Ascending aorta (tissue), 2 donors: ENCODE measurements around the gene GSG1. TPM values are rescaled to one million over a fixed set of nuclear protein-coding genes. Genes with fewer than 3 reads are reported as not detected.

Experiments used
- DNase-seq, 2 donors: peaks; one replicate each; pipeline ENCODE4 v3.0.0-alpha.2; 2019; ENCODE audit warnings: low spot score in 2 of 2
- H3K27ac ChIP-seq, 2 donors: fragments of 200-600 bp; sonication (generic); one replicate each; pipeline ENCODE4 v1.5.1; 2016 to 2017; ENCODE audit warnings: mild to moderate bottlenecking in 1 of 2
- H3K27me3 ChIP-seq: fragments of 200-600 bp; sonication (generic); one replicate; pipeline ENCODE4 v1.5.1; 2017
- H3K36me3 ChIP-seq, 2 donors: fragments of 200-600 bp; sonication (generic); one replicate each; pipeline ENCODE4 v1.5.1; 2016
- H3K4me1 ChIP-seq, 2 donors: fragments of 200-600 bp; sonication (generic); one replicate each; pipeline ENCODE4 v1.5.1; 2016 to 2017; ENCODE audit warnings: mild to moderate bottlenecking in 1 of 2
- H3K4me3 ChIP-seq, 2 donors: fragments of 200-600 bp; sonication (generic); one replicate each; pipeline ENCODE4 v1.5.1; 2016 to 2017; ENCODE audit warnings: mild to moderate bottlenecking in 1 of 2
- H3K9me3 ChIP-seq, 2 donors: fragments of 200-600 bp; sonication (generic); one replicate each; pipeline ENCODE4 v1.5.1; 2016
- CTCF ChIP-seq, 3 experiments: fragments of 200-600 bp in 2 of 3; fragments of 450-650 bp in 1 of 3; sonication (generic) in 2 of 3; IDR thresholded peaks; one replicate each; pipeline ENCODE4 v1.5.1; 2016 to 2019; ENCODE audit warnings: antibody characterized with exemption in 3 of 3, mild to moderate bottlenecking in 1 of 3, moderate library complexity in 1 of 3
- intact Hi-C: fragments of 100-400 bp; cut with DNase I; formaldehyde crosslinking; loops from one replicate; pipeline ENCODE4 v1.15.1; 2023
- total RNA-seq: library from RNA; depleted of rRNA; stranded (reverse); fragments of >200 nt; gene quantifications from one replicate; pipeline ENCODE4 v1.1.0, GENCODE V29; 2016

GSG1 gene
- total RNA-seq, 1 donor from 2014 or later, result not detected

DNA sequence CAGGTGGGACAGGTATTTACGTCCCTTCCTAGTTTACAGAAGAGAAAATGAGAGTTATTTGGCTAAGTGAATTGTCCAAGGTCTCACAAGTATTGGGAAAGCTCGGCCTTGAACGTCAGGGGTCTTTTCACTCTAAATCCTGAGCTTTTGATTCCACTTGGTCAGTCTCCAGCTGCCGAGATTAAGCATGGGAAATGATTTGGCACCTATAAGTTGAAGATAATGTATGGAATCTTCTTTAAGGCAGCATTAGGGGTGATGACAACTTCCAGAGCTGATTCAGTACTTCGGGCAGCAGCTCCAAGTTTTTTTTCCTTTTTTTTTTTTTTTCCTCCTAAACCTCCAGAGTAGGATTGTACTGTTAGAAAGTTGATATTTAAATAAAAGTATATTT, 58.6 kb downstream of the GSG1 start:
- Histone ChIP-seq H3K4me3 (peak overlapping the region; percentile 90 to 97), H3K4me1 (peaks cover 0 to 6% of the 10 kb centered on the region in 2 donors), H3K27ac (peak overlapping the region in 1 of 2 donors; percentile 61), H3K9me3 (no peaks in the 10 kb centered on the region), H3K27me3 (no peaks in the 10 kb centered on the region), H3K36me3 (no peaks in the 10 kb centered on the region)
- intact Hi-C loops, result loop anchor here (1.0 to 5.0 kb wide), 4 partner anchors 20 to 152 kb away; partner anchors contain the start of genes EMP1 and HEBP1
- DNase-seq, result no peak
- no peak for TF ChIP-seq CTCF (IDR thresholded peaks at IDR 0.05)

DNA sequence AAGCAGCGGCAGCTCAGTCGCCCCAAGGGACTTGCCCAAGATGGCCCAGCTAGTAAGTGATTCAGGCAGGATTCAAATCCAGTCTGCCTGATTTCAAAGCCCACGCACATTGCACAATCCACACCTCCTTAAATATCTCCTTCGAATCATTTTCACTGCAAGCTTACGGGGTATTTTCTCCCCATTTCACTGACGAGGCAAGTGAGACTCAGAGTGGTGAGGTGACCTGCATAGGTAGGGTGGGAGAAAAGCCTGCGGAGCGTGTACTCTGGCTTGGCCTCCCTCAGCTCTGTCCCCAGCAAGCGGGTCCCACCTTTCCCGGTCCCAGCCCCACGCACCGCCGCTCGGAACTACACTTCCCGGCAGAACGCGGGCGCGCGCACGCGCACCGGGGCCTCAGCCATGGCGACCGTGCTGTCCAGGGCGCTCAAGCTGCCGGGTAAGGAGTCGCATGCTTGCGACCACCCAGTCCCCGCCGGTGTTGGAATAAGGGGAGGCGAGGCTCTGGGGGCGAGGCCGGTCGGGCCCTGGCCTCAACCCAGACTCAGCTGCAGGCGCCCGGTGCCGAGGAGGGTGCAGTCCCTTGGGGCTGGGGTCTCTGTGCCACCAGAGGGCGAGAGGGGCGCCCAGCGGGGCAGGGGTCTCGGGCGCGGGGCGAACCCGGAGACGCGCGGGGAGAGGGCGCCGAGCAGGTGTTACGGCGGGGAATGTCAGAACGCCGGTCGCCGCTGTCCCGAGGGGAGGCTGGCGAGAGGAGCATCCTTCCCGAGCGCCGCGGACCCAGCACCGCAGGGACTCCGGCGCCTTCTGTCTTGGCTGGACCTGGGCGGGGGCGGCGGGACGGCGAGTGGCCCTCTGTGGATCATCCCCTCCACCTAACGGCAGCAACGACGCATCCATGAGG, 59.2 kb downstream of the GSG1 start, which contains the start of gene FAM234B:
FAM234B (plus strand) TSS at position 380 of the 904 bp plus-strand sequence; CDS start at position 403, 23 bp downstream.
- peaks cover 0 to 6% of the 10 kb centered on the region in 2 donors for H3K4me1 ChIP-seq
- intact Hi-C loops, result loop anchor here (1.0 to 5.0 kb wide), 4 partner anchors 19 to 153 kb away; partner anchors contain the start of genes EMP1 and HEBP1
- no peaks in the 10 kb centered on the region for H3K9me3 ChIP-seq
- H3K36me3 ChIP-seq, result no peaks in the 10 kb centered on the region
- H3K27ac ChIP-seq, result peak within 1 kb of the TSS; percentile 61 to 63
- H3K4me3 ChIP-seq, result peak within 1 kb of the TSS; percentile 90 to 97
- peak; percentile 14 to 91 for DNase-seq
- TF ChIP-seq CTCF (IDR thresholded peaks at IDR 0.05), result peak in 2 of 3 experiments; percentile 10 to 35
- no peaks in the 10 kb centered on the region for H3K27me3 ChIP-seq

DNA sequence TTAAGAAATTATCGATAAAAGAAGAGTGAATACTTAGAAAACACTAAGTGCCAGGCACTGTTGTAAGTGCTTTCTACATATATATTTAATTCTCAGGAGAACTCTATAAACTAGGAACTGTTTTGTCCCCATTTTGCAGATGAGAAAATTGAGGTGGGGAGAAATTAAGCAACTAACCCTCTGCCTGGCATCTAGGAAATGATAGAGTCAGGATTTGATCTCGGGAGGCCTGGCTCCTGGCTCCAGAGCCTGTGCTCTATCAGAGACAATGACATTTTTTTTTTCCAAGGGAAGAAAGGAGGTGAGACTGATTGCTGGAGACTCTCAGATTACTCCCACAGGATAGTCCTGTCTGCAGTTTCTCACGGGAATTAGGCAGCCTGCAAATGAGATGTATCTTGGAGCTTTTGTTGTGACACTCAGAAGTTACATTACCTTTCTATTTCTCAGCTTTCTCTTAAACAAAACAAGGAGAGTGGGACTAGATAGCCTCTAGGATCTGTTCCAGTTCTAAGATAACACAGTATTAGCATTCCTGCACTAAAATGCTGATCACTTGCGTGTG, 60.7 kb downstream of the GSG1 start:
- peaks cover 0 to 8% of the 10 kb centered on the region in 2 donors for H3K4me1 ChIP-seq
- intact Hi-C loops, result loop anchor here (5.0 kb wide), 1 partner anchor 155 kb away; the partner anchor contains the start of gene EMP1
- no peak overlapping the region for H3K4me3 ChIP-seq
- no peaks in the 10 kb centered on the region for H3K27me3 ChIP-seq
- DNase-seq, result no peak
- H3K9me3 ChIP-seq, result no peaks in the 10 kb centered on the region
- H3K27ac ChIP-seq, result no peak overlapping the region
- no peaks in the 10 kb centered on the region for H3K36me3 ChIP-seq
- no peak for TF ChIP-seq CTCF (IDR thresholded peaks at IDR 0.05)

GRCh38 chr12:13041224-13041623, 62.2 kb downstream of the GSG1 start:
- no peak overlapping the region for H3K4me3 ChIP-seq
- H3K9me3 ChIP-seq, result no peaks in the 10 kb centered on the region
- H3K27ac ChIP-seq, result no peak overlapping the region
- no peak for TF ChIP-seq CTCF (IDR thresholded peaks at IDR 0.05)
- intact Hi-C loops, result loop anchor here (5.0 kb wide), 1 partner anchor 156 kb away; the partner anchor contains the start of gene EMP1
- no peak for DNase-seq
- H3K36me3 ChIP-seq, result no peaks in the 10 kb centered on the region
- H3K27me3 ChIP-seq, result no peaks in the 10 kb centered on the region
- peaks cover 0 to 8% of the 10 kb centered on the region in 2 donors for H3K4me1 ChIP-seq

DNA sequence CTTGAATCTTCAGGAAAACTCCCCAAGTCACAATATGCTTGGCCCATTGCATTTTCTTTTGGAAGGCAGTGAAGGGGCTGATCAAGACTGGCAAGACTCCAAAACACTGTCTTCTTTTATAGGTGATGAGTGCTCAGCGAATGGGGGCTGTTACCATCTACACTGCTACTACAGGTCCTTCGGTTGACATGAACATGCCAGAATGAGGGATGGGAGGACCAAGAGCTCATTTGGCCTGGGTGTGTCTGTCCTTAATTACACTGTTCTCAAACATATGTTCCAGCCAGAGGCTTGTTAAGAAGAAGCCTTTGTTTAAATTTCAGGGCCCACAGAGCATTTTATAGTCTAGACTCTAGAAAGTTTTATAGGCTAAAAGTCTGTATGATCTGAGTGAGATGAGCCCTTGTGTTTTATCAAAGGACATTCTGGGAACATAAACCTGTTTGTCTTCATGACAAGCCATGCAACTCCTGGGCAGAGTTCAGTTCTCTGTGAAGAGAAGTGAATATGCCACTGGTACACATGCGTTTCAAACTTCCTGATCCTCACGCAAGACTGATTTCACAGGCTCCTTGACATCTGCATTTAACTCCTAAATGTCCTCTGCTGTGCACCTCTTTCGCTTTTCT, 64.0 kb downstream of the GSG1 start:
- no peak for TF ChIP-seq CTCF (IDR thresholded peaks at IDR 0.05)
- intact Hi-C loops, result no loop called here

More for the DNA sequence above, 64.0 kb downstream of the GSG1 start:
- Histone ChIP-seq H3K4me1 (peaks cover 0 to 2% of the 10 kb centered on the region in 2 donors), H3K27ac (no peak overlapping the region), H3K36me3 (no peaks in the 10 kb centered on the region), H3K9me3 (no peaks in the 10 kb centered on the region), H3K4me3 (no peak overlapping the region), H3K27me3 (no peaks in the 10 kb centered on the region)
- DNase-seq, result no peak
